HCT116 (cell line): ENCODE data around the gene EGFL7.

Source experiments
- CBX3 ChIP-seq: IDR thresholded peaks from 2 replicates; pipeline ENCODE4 v1.6.1; 2012; ENCODE audit warnings: low read depth
- CTCF ChIP-seq, 3 experiments: fragments of 200-600 bp in 1 of 3; sonication (generic) in 1 of 3; IDR thresholded peaks in 2 of 3; conservative IDR thresholded peaks in 1 of 3; 2 replicates each; pipeline ENCODE4 v1.5.1; 2012 to 2017; ENCODE audit warnings: low read depth in 2 of 3, low read length in 2 of 3, antibody characterized with exemption in 1 of 3, borderline replicate concordance in 1 of 3, control low read depth in 1 of 3, mild to moderate bottlenecking in 1 of 3, mixed read lengths in 1 of 3, mixed run types in 1 of 3, moderate library complexity in 1 of 3; ENCODE audit not compliant: insufficient read depth in 1 of 3
- ELF1 ChIP-seq: IDR thresholded peaks from 2 replicates; pipeline ENCODE4 v1.6.1; 2012; ENCODE audit warnings: low read depth, borderline replicate concordance

DNA sequence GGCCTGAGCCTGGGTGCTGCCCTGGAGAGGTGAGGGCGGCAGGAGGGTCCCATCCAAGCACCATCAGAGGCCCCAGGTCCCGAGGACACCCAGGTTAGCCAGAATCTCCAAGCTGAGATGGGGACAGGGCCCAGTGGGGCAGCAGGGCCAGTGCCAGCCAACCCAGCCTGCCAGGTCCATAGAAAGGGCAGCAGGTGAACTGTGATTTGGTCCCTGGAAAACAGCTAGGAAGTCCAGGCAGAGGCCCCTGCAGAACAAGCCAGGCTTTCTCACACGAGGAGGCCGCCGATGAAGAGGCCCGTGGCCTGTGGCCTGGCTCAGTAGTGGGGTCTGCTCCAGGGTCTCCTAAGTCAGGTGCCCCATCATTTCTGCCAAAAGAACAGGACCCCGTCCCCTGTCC, 22.5 kb downstream of the EGFL7 start:
- TF ChIP-seq ELF1 (no peak), CTCF (IDR thresholded peaks at IDR 0.05 in 2 of 3, conservative IDR thresholded peaks at IDR 0.05 in 1 of 3; ENCODE audit: borderline replicate concordance in 1 of 3, insufficient read depth in 1 of 3, low read depth in 2 of 3, low read length in 2 of 3) (no peak), CBX3 (no peak)
